ENCODE measurements around the gene ETFDH.
"Not testable (repeated sequence)": the region's sequence is repeated elsewhere in the genome, so short reads cannot be mapped to it uniquely, and the experiment has no call there.

The ETFDH gene

GRCh38 chr4:158681629-158682028 lies 9.5 kb downstream of the ETFDH start:
- no peak for DNase-seq

GRCh38 chr4:158682066-158682465 lies 10.0 kb downstream of the ETFDH start:
- no peak for DNase-seq

- no peak for DNase-seq
Observed at GRCh38 chr4:158688813-158689212, 16.7 kb downstream of the ETFDH start.

GRCh38 chr4:158704274-158704673 lies 32.2 kb downstream of the ETFDH start:
- no peak for DNase-seq

- no peak for DNase-seq
Observed at GRCh38 chr4:158710814-158711213, 38.7 kb downstream of the ETFDH start.

- not testable (repeated sequence) for DNase-seq
Observed at GRCh38 chr4:158712622-158713021, 40.5 kb downstream of the ETFDH start.

- no peak for DNase-seq
Observed at GRCh38 chr4:158714937-158715336, 42.8 kb downstream of the ETFDH start.

GRCh38 chr4:158715802-158716201 lies 43.7 kb downstream of the ETFDH start:
- no peak for DNase-seq

GRCh38 chr4:158721680-158722079 lies 49.6 kb downstream of the ETFDH start:
- no peak for DNase-seq

- DNase-seq = peak; percentile 7
Observed at GRCh38 chr4:158722291-158722916, 50.3 kb downstream of the ETFDH start.

- peak; percentile 56 for DNase-seq
Observed at GRCh38 chr4:158722917-158723793, 51.1 kb downstream of the ETFDH start, which contains the start of gene PPID. PPID (minus strand) TSS chr4:158723396; CDS start chr4:158723288, 108 bp downstream.

- no peak for DNase-seq
Observed at GRCh38 chr4:158724637-158725036, 52.5 kb downstream of the ETFDH start.

GRCh38 chr4:158726633-158727032 lies 54.5 kb downstream of the ETFDH start:
- no peak for DNase-seq

- no peak for DNase-seq
Observed at GRCh38 chr4:158728236-158728635, 56.1 kb downstream of the ETFDH start.

- peak; percentile 49 for DNase-seq
Observed at GRCh38 chr4:158729716-158730559, 57.8 kb downstream of the ETFDH start.

- DNase-seq = no peak
Observed at GRCh38 chr4:158738866-158739265, 66.8 kb downstream of the ETFDH start.

GRCh38 chr4:158739600-158739999 lies 67.5 kb downstream of the ETFDH start:
- DNase-seq = no peak

GRCh38 chr4:158741326-158742021 lies 69.4 kb downstream of the ETFDH start:
- DNase-seq = no peak

- not testable (repeated sequence) for DNase-seq
Observed at GRCh38 chr4:158746537-158746936, 74.4 kb downstream of the ETFDH start.

- DNase-seq = peak; percentile 77
Observed at GRCh38 chr4:158750379-158750778, 78.3 kb downstream of the ETFDH start.

- DNase-seq = no peak
Observed at GRCh38 chr4:158754385-158755180, 82.5 kb downstream of the ETFDH start.

- not testable (repeated sequence) for DNase-seq
Observed at GRCh38 chr4:158755819-158756218, 83.7 kb downstream of the ETFDH start.

All from HCEC 1CT (cell line).